22Rv1 (cell line): Measurements from ENCODE around the gene GLP2R.

Source experiments
- H3K27ac ChIP-seq: fragments of 450-650 bp; 2 replicates; pipeline ENCODE4 v1.5.1; 2017
- CTCF ChIP-seq: fragments of 450-650 bp; IDR thresholded peaks from 2 replicates; pipeline ENCODE4 v1.5.1; 2017; ENCODE audit warnings: mild to moderate bottlenecking
- ZFX ChIP-seq: fragments of 450-650 bp; IDR thresholded peaks from 2 replicates; pipeline ENCODE4 v1.6.1; 2017; ENCODE audit warnings: antibody characterized with exemption, borderline replicate concordance

Gene GLP2R

GRCh38 chr17:9837551-9838471, 12.1 kb downstream of the GLP2R start:
- no peak overlapping the region for H3K27ac ChIP-seq
- no peak for TF ChIP-seq ZFX
- TF ChIP-seq CTCF = no peak

- TF ChIP-seq CTCF = no peak
- TF ChIP-seq ZFX = no peak
- H3K27ac ChIP-seq = no peak overlapping the region
Measured at GRCh38 chr17:9839433-9839832, 13.7 kb downstream of the GLP2R start.

GRCh38 chr17:9842057-9842758, 16.5 kb downstream of the GLP2R start:
- TF ChIP-seq ZFX (no peak), CTCF (no peak)
- no peak overlapping the region for H3K27ac ChIP-seq

- TF ChIP-seq CTCF (no peak), ZFX (no peak)
- H3K27ac ChIP-seq = no peak overlapping the region
Measured at GRCh38 chr17:9843152-9844010, 17.7 kb downstream of the GLP2R start.

GRCh38 chr17:9844153-9844552, 18.4 kb downstream of the GLP2R start:
- TF ChIP-seq CTCF = no peak
- no peak for TF ChIP-seq ZFX
- no peak overlapping the region for H3K27ac ChIP-seq

GRCh38 chr17:9845306-9845705, 19.6 kb downstream of the GLP2R start:
- TF ChIP-seq ZFX (no peak), CTCF (no peak)

More at GRCh38 chr17:9845306-9845705, 19.6 kb downstream of the GLP2R start:
- no peak overlapping the region for H3K27ac ChIP-seq
